ENCODE results near the gene NPIPA7.
"Not testable (repeated sequence)": the region's sequence is repeated elsewhere in the genome, so short reads cannot be mapped to it uniquely, and the experiment has no call there.

Gene NPIPA7

GRCh38 chr16:16378840-16379239 is at the start of gene NPIPA7:
Gene NPIPA7, plus strand, starts transcription at chr16:16379140. Its CDS starts 105 bp downstream, at chr16:16379245.
- DNase-seq, result not testable (repeated sequence)

- not testable (repeated sequence) for DNase-seq
Measured at GRCh38 chr16:16331466-16331865, 47.5 kb upstream of the NPIPA7 start.

- not testable (repeated sequence) for DNase-seq
Measured at GRCh38 chr16:16357556-16357955, 21.4 kb upstream of the NPIPA7 start.

GRCh38 chr16:16358539-16359240 is 20.2 kb upstream of the NPIPA7 start:
- DNase-seq, result not testable (repeated sequence)

- not testable (repeated sequence) for DNase-seq
Measured at GRCh38 chr16:16363595-16363994, 15.3 kb upstream of the NPIPA7 start.

- DNase-seq, result not testable (repeated sequence)
Measured at GRCh38 chr16:16364100-16364499, 14.8 kb upstream of the NPIPA7 start.

- DNase-seq, result not testable (repeated sequence)
Measured at GRCh38 chr16:16364701-16365100, 14.2 kb upstream of the NPIPA7 start.

- not testable (repeated sequence) for DNase-seq
Measured at GRCh38 chr16:16365319-16365718, 13.6 kb upstream of the NPIPA7 start.

GRCh38 chr16:16365851-16366250 is 13.1 kb upstream of the NPIPA7 start:
- DNase-seq, result not testable (repeated sequence)

GRCh38 chr16:16366552-16367284 is 12.2 kb upstream of the NPIPA7 start:
- DNase-seq, result not testable (repeated sequence)

GRCh38 chr16:16367285-16367628 is 11.7 kb upstream of the NPIPA7 start:
- DNase-seq, result not testable (repeated sequence)

GRCh38 chr16:16369081-16369856 is 9.7 kb upstream of the NPIPA7 start:
- DNase-seq, result not testable (repeated sequence)

GRCh38 chr16:16371136-16371735 is 7.7 kb upstream of the NPIPA7 start:
- DNase-seq, result not testable (repeated sequence)

GRCh38 chr16:16374192-16374591 is 4.7 kb upstream of the NPIPA7 start:
- DNase-seq, result not testable (repeated sequence)

GRCh38 chr16:16399685-16400084 is 20.7 kb downstream of the NPIPA7 start:
- not testable (repeated sequence) for DNase-seq

- not testable (repeated sequence) for DNase-seq
Measured at GRCh38 chr16:16402333-16402732, 23.4 kb downstream of the NPIPA7 start.

GRCh38 chr16:16404283-16404682 is 25.3 kb downstream of the NPIPA7 start:
- not testable (repeated sequence) for DNase-seq

GRCh38 chr16:16405421-16405820 is 26.5 kb downstream of the NPIPA7 start:
- not testable (repeated sequence) for DNase-seq

GRCh38 chr16:16408430-16408829 is 29.5 kb downstream of the NPIPA7 start:
- DNase-seq, result not testable (repeated sequence)

- not testable (repeated sequence) for DNase-seq
Measured at GRCh38 chr16:16413773-16414172, 34.8 kb downstream of the NPIPA7 start.

GRCh38 chr16:16417071-16417470 is 38.1 kb downstream of the NPIPA7 start:
- DNase-seq, result not testable (repeated sequence)

- not testable (repeated sequence) for DNase-seq
Measured at GRCh38 chr16:16417914-16418544, 39.1 kb downstream of the NPIPA7 start.
